ENCODE results near the gene ZNF92. TPM values are rescaled to one million over a fixed set of nuclear protein-coding genes. Genes with fewer than 3 reads are reported as not detected.

ZNF92 gene
- total RNA-seq, 2 experiments from 2014 or later, result 31.2 to 32.1 TPM

- Histone ChIP-seq H3K27ac (ENCODE audit: low read depth, low read length, poor library complexity, severe bottlenecking) (no peak overlapping the region), H2AFZ (ENCODE audit: low read length) (no peak overlapping the region), H3K36me3 (ENCODE audit: insufficient read depth, low read length) (no peaks in the 10 kb centered on the region), H3K9me3 (ENCODE audit: low read length) (peaks cover 30% of the 10 kb centered on the region), H3K4me3 (ENCODE audit: low read depth, low read length, poor library complexity, severe bottlenecking) (no peak overlapping the region), H3K4me2 (ENCODE audit: low read length) (no peak overlapping the region), H3K79me2 (ENCODE audit: insufficient read depth, low read depth, low read length) (no peaks in the 10 kb centered on the region), H3K4me1 (ENCODE audit: insufficient read depth, low read length, poor library complexity, severe bottlenecking) (no peaks in the 10 kb centered on the region), H4K20me1 (ENCODE audit: insufficient read depth, low read length) (no peaks in the 10 kb centered on the region), H3K9me2 (ENCODE audit: insufficient read depth, low read length) (no peaks in the 10 kb centered on the region)
- BruUV-seq (replicated peaks), result no TSS peak
- ChIA-PET POLR2A (no interaction called here), CTCF (ENCODE audit: unreplicated experiment) (no interaction called here)
- no peak for TF ChIP-seq CTCF (conservative IDR thresholded peaks at IDR 0.05; ENCODE audit: low read length)
- no peak for TF ChIP-seq EZH2phosphoT487 (IDR thresholded peaks at IDR 0.05; ENCODE audit: borderline replicate concordance, low read depth, low read length)
- no peak for DNase-seq (ENCODE audit: low spot score)
- intact Hi-C loops (cut with micrococcal nuclease; ENCODE audit: unreplicated experiment), result no loop called here
Measured at GRCh38 chr7:65429642-65430343, 56.1 kb downstream of the ZNF92 start.

GRCh38 chr7:65430344-65431186, 56.9 kb downstream of the ZNF92 start:
- Histone ChIP-seq H2AFZ (ENCODE audit: low read length) (no peak overlapping the region), H3K9me2 (ENCODE audit: insufficient read depth, low read length) (no peaks in the 10 kb centered on the region), H3K4me1 (ENCODE audit: insufficient read depth, low read length, poor library complexity, severe bottlenecking) (no peaks in the 10 kb centered on the region), H3K27ac (ENCODE audit: low read depth, low read length, poor library complexity, severe bottlenecking) (no peak overlapping the region), H3K4me3 (ENCODE audit: low read depth, low read length, poor library complexity, severe bottlenecking) (no peak overlapping the region), H3K36me3 (ENCODE audit: insufficient read depth, low read length) (no peaks in the 10 kb centered on the region), H3K79me2 (ENCODE audit: insufficient read depth, low read depth, low read length) (no peaks in the 10 kb centered on the region), H4K20me1 (ENCODE audit: insufficient read depth, low read length) (no peaks in the 10 kb centered on the region), H3K9me3 (ENCODE audit: low read length) (peaks cover 27% of the 10 kb centered on the region), H3K4me2 (ENCODE audit: low read length) (no peak overlapping the region)
- BruUV-seq (replicated peaks), result no TSS peak
- CTCF ChIA-PET (ENCODE audit: unreplicated experiment), result no interaction called here
- intact Hi-C loops (cut with micrococcal nuclease; ENCODE audit: unreplicated experiment), result no loop called here
- TF ChIP-seq EZH2phosphoT487 (IDR thresholded peaks at IDR 0.05; ENCODE audit: borderline replicate concordance, low read depth, low read length) (no peak), CTCF (conservative IDR thresholded peaks at IDR 0.05; ENCODE audit: low read length) (no peak)
- DNase-seq (ENCODE audit: low spot score), result no peak
- POLR2A ChIA-PET, result interaction anchor here (1.5 kb wide), 1 partner anchor 12 kb away, joined by 4 read pairs; no protein-coding TSS in a partner anchor

GRCh38 chr7:65434307-65434706, 60.7 kb downstream of the ZNF92 start:
- H3K36me3 ChIP-seq (ENCODE audit: insufficient read depth, low read length), result no peaks in the 10 kb centered on the region
- intact Hi-C loops (cut with micrococcal nuclease; ENCODE audit: unreplicated experiment), result no loop called here
- no peaks in the 10 kb centered on the region for H4K20me1 ChIP-seq (ENCODE audit: insufficient read depth, low read length)
- no peak overlapping the region for H3K27ac ChIP-seq (ENCODE audit: low read depth, low read length, poor library complexity, severe bottlenecking)
- H3K9me3 ChIP-seq (ENCODE audit: low read length), result peaks cover 15% of the 10 kb centered on the region; the same call in 1 of the 2 replicates
- no peak for TF ChIP-seq EZH2phosphoT487 (IDR thresholded peaks at IDR 0.05; ENCODE audit: borderline replicate concordance, low read depth, low read length)
- TF ChIP-seq CTCF (conservative IDR thresholded peaks at IDR 0.05; ENCODE audit: low read length), result no peak
- no peaks in the 10 kb centered on the region for H3K79me2 ChIP-seq (ENCODE audit: insufficient read depth, low read depth, low read length)
- no peaks in the 10 kb centered on the region for H3K4me1 ChIP-seq (ENCODE audit: insufficient read depth, low read length, poor library complexity, severe bottlenecking)
- BruUV-seq (replicated peaks), result no TSS peak
- H3K4me2 ChIP-seq (ENCODE audit: low read length), result no peak overlapping the region
- no peak overlapping the region for H3K4me3 ChIP-seq (ENCODE audit: low read depth, low read length, poor library complexity, severe bottlenecking)
- DNase-seq (ENCODE audit: low spot score), result no peak
- ChIA-PET CTCF (ENCODE audit: unreplicated experiment) (no interaction called here), POLR2A (no interaction called here)
- H2AFZ ChIP-seq (ENCODE audit: low read length), result no peak overlapping the region
- no peaks in the 10 kb centered on the region for H3K9me2 ChIP-seq (ENCODE audit: insufficient read depth, low read length)

All from OCI-LY7 (cell line).